Hepatocyte (in vitro differentiated cells): ENCODE measurements around the gene SLC38A9.

Experiments
- CTCF ChIP-seq: fragments of 200-600 bp; sonication (generic); IDR thresholded peaks from 2 replicates; pipeline ENCODE4 v1.5.1; 2016; ENCODE audit warnings: antibody characterized with exemption, mild to moderate bottlenecking; ENCODE audit not compliant: poor library complexity
- EZH2 ChIP-seq: fragments of 200-600 bp; sonication (generic); IDR thresholded peaks from 2 replicates; pipeline ENCODE4 v1.6.1; 2016; ENCODE audit warnings: antibody characterized with exemption, mild to moderate bottlenecking, borderline replicate concordance

- TF ChIP-seq EZH2 (no peak), CTCF (no peak)
These were observed 110.5 kb downstream of the SLC38A9 start for GRCh38 chr5:55601628-55602027.
